MM.1S (cell line): ENCODE results near the gene TGFBR2.

Experiments
- EZH2phosphoT487 ChIP-seq: fragments of 300-600 bp; sonication (generic); IDR thresholded peaks from 2 replicates; pipeline ENCODE4 v1.6.1; 2018; ENCODE audit warnings: antibody characterized with exemption, low read length
- TF ChIP-seq, protein P1 (sequence below): fragments of 300-600 bp; sonication (generic); IDR thresholded peaks from 2 replicates; pipeline ENCODE4 v1.5.1; 2016; ENCODE audit warnings: antibody characterized with exemption, low read length, mixed read lengths

GRCh38 chr3:30666572-30667279 lies 60.3 kb downstream of the TGFBR2 start:
- TF ChIP-seq EZH2phosphoT487: no peak
- TF ChIP-seq, protein P1, sequence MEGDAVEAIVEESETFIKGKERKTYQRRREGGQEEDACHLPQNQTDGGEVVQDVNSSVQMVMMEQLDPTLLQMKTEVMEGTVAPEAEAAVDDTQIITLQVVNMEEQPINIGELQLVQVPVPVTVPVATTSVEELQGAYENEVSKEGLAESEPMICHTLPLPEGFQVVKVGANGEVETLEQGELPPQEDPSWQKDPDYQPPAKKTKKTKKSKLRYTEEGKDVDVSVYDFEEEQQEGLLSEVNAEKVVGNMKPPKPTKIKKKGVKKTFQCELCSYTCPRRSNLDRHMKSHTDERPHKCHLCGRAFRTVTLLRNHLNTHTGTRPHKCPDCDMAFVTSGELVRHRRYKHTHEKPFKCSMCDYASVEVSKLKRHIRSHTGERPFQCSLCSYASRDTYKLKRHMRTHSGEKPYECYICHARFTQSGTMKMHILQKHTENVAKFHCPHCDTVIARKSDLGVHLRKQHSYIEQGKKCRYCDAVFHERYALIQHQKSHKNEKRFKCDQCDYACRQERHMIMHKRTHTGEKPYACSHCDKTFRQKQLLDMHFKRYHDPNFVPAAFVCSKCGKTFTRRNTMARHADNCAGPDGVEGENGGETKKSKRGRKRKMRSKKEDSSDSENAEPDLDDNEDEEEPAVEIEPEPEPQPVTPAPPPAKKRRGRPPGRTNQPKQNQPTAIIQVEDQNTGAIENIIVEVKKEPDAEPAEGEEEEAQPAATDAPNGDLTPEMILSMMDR: no peak
